Loucy (cell line): Measurements from ENCODE around the gene ELP6.

Source experiments
- H2AFZ ChIP-seq: fragments of 200-600 bp; sonication (generic); 2 replicates; pipeline ENCODE4 v1.6.0; 2016; ENCODE audit warnings: antibody characterized with exemption, mild to moderate bottlenecking, low read length, moderate library complexity
- H3F3A ChIP-seq: fragments of 200-600 bp; 2 replicates; pipeline ENCODE4 v1.6.0; 2016; ENCODE audit warnings: antibody characterized with exemption, low read depth, mild to moderate bottlenecking
- H3K27me3 ChIP-seq: fragments of 200-600 bp; sonication (generic); 2 replicates; pipeline ENCODE4 v1.6.1; 2014; ENCODE audit warnings: low read length, mild to moderate bottlenecking; ENCODE audit not compliant: insufficient read depth, poor library complexity, severe bottlenecking
- H3K36me3 ChIP-seq: fragments of 200-600 bp; sonication (generic); 2 replicates; pipeline ENCODE4 v1.6.1; 2016; ENCODE audit warnings: low read length; ENCODE audit not compliant: insufficient read depth
- H3K4me1 ChIP-seq: fragments of 200-600 bp; sonication (generic); 2 replicates; pipeline ENCODE4 v1.5.1; 2014; ENCODE audit warnings: low read length, mild to moderate bottlenecking; ENCODE audit not compliant: insufficient read depth, poor library complexity, severe bottlenecking
- H3K4me2 ChIP-seq: fragments of 200-600 bp; sonication (generic); 2 replicates; pipeline ENCODE4 v1.6.0; 2014; ENCODE audit warnings: antibody characterized with exemption, low read length, low read depth, mild to moderate bottlenecking; ENCODE audit not compliant: poor library complexity, severe bottlenecking
- H3K4me3 ChIP-seq: fragments of 200-600 bp; sonication (generic); 2 replicates; pipeline ENCODE4 v1.5.1; 2014; ENCODE audit warnings: low read length, mild to moderate bottlenecking, mixed read lengths; ENCODE audit not compliant: poor library complexity, severe bottlenecking
- H3K79me2 ChIP-seq: fragments of 200-600 bp; sonication (generic); 2 replicates; pipeline ENCODE4 v1.6.1; 2014; ENCODE audit warnings: low read length; ENCODE audit not compliant: insufficient read depth
- H3K9ac ChIP-seq: fragments of 200-600 bp; sonication (generic); 2 replicates; pipeline ENCODE4 v1.6.0; 2014; ENCODE audit warnings: mild to moderate bottlenecking, low read depth, low read length, moderate library complexity; ENCODE audit not compliant: poor library complexity, severe bottlenecking
- H3K9me2 ChIP-seq: fragments of 200-600 bp; sonication (generic); replicated peaks from 2 replicates; pipeline ENCODE4 v1.6.1; 2016; ENCODE audit warnings: low read depth, low read length, mixed read lengths
- H3K9me3 ChIP-seq: fragments of 200-600 bp; sonication (generic); 2 replicates; pipeline ENCODE4 v1.6.1; 2014; ENCODE audit warnings: mild to moderate bottlenecking, antibody characterized with exemption, low read length, low read depth; ENCODE audit not compliant: insufficient read depth
- H4K20me1 ChIP-seq: fragments of 200-600 bp; sonication (generic); 2 replicates; pipeline ENCODE4 v1.6.0; 2014; ENCODE audit warnings: antibody characterized with exemption, low read length, mild to moderate bottlenecking; ENCODE audit not compliant: insufficient read depth, poor library complexity, severe bottlenecking
- EZH2phosphoT487 ChIP-seq: fragments of 200-600 bp; IDR thresholded peaks from 2 replicates; pipeline ENCODE4 v1.6.1; 2018; ENCODE audit warnings: antibody characterized with exemption, mild to moderate bottlenecking, moderate library complexity, borderline replicate concordance
- TF ChIP-seq, protein P1 (sequence below): fragments of 200-600 bp; sonication (generic); conservative IDR thresholded peaks from 2 replicates; pipeline ENCODE4 v1.5.1; 2014; ENCODE audit warnings: mild to moderate bottlenecking, antibody characterized with exemption, low read length

Gene ELP6

DNA sequence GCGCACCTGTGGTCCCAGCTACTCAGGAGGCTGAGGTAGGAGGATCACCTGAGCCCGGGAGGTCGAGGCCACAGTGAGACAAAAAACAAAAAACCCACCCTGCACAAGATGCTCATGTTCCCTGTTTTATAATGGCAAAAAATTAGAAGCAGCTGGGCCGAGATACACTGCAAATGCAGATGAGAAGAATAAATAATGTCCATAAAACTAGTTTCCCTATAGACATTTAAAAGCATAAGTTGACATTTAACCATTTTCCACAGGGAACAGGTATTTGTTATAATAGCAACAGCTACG, 37.2 kb downstream of the ELP6 start:
- Histone ChIP-seq H3K79me2 (peaks cover 39% of the 10 kb centered on the region), H2AFZ (peak overlapping the region; percentile 100), H3K4me3 (peak overlapping the region; percentile 100), H3K27me3 (no peaks in the 10 kb centered on the region), H3K36me3 (no peaks in the 10 kb centered on the region), H3K4me2 (peak overlapping the region; percentile 81), H4K20me1 (peaks cover 24% of the 10 kb centered on the region), H3K4me1 (peaks cover 26% of the 10 kb centered on the region), H3F3A (no peaks in the 10 kb centered on the region), H3K9me3 (no peaks in the 10 kb centered on the region), H3K9ac (peak overlapping the region; percentile 89), H3K9me2 (no peaks in the 10 kb centered on the region)
- TF ChIP-seq, protein P1, sequence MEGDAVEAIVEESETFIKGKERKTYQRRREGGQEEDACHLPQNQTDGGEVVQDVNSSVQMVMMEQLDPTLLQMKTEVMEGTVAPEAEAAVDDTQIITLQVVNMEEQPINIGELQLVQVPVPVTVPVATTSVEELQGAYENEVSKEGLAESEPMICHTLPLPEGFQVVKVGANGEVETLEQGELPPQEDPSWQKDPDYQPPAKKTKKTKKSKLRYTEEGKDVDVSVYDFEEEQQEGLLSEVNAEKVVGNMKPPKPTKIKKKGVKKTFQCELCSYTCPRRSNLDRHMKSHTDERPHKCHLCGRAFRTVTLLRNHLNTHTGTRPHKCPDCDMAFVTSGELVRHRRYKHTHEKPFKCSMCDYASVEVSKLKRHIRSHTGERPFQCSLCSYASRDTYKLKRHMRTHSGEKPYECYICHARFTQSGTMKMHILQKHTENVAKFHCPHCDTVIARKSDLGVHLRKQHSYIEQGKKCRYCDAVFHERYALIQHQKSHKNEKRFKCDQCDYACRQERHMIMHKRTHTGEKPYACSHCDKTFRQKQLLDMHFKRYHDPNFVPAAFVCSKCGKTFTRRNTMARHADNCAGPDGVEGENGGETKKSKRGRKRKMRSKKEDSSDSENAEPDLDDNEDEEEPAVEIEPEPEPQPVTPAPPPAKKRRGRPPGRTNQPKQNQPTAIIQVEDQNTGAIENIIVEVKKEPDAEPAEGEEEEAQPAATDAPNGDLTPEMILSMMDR: no peak
- no peak for TF ChIP-seq EZH2phosphoT487

DNA sequence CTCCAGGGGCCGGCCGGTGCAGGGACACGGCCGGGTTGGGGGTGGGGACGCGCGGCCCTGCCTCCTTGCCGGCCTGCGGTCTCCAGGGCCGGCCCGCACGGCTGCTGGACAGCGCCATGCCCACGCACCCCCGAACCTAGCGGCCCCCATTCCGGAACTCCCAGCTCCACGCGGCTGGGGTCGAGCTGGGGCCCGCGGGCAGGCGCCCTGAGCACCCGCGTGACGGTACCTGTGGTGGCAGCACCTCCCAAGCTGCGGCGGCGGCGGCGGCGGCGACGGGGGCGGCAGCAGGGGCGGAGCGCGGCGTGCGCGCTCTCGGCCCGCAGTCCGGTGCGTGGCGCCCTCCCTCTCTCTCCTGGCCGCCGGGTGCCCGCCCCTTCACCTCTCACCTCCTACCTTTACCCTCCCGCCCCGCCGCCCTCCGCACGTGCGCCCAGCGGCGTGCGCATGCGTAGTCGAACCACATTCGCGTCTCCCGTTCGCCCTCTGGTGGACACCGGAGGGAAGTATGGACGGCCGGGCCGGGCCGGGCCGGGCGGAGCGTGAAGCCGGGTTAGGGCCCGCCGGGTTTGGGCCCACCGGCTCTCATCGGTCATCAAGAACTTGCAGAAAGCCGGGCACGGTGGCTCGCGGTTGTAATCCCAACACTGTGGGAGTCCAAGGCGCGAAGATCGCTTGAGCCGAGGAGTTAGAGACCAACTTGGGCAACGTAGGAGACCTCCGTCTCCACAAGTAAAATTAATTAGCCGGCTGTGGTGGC, 37.8 kb downstream of the ELP6 start, which contains the start of gene SCAP:
TSS of gene SCAP (minus strand) at position 372 of the 760 bp plus-strand sequence. CDS start 32,948 bp downstream, outside the sequence.
- H3K36me3 ChIP-seq: no peaks in the 10 kb centered on the region
- H2AFZ ChIP-seq: peak within 1 kb of the TSS; percentile 100
- peaks cover 26% of the 10 kb centered on the region for H3K4me1 ChIP-seq
- no peaks in the 10 kb centered on the region for H3K9me2 ChIP-seq
- H4K20me1 ChIP-seq: peaks cover 29% of the 10 kb centered on the region
- TF ChIP-seq, protein P1: peak; percentile 81
- no peak for TF ChIP-seq EZH2phosphoT487
- H3F3A ChIP-seq: no peaks in the 10 kb centered on the region
- H3K79me2 ChIP-seq: peaks cover 45% of the 10 kb centered on the region
- no peaks in the 10 kb centered on the region for H3K9me3 ChIP-seq
- H3K9ac ChIP-seq: peak within 1 kb of the TSS; percentile 91
- peak within 1 kb of the TSS; percentile 100 for H3K4me3 ChIP-seq
- H3K27me3 ChIP-seq: no peaks in the 10 kb centered on the region
- H3K4me2 ChIP-seq: peak within 1 kb of the TSS; percentile 99

DNA sequence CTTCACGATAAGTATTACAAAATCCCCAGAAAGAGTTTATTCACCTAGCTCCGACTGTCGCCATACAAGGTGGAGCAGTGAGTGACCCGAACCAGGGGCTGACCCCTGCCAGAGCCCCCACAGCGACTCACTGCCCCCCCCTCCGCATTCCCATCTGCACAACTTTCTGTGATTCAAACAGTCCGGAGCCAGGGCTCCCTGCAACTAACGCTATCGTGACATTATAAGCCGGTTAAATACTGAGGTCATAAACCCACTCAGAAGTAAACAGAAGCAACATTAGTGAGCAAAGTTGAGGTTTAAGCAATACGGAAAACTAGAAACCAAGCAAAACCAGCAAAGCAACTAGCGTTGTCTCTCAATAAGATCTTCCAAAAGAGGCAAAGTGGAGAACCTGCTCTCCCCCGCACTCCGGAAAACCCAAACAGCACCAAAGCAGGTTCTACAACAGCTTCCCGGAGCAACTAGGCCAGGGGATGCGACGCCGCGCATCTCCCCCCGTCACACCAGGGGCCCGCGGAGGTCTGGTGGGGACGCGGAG, 38.4 kb downstream of the ELP6 start:
- Histone ChIP-seq H3K79me2 (peaks cover 51% of the 10 kb centered on the region), H4K20me1 (peaks cover 31% of the 10 kb centered on the region), H3K27me3 (no peaks in the 10 kb centered on the region), H3K9me3 (no peaks in the 10 kb centered on the region), H3K9me2 (no peaks in the 10 kb centered on the region), H2AFZ (peak overlapping the region; percentile 88), H3F3A (no peaks in the 10 kb centered on the region), H3K4me1 (peaks cover 26% of the 10 kb centered on the region), H3K4me3 (peak overlapping the region; percentile 100), H3K4me2 (peak overlapping the region; percentile 99), H3K9ac (peak overlapping the region; percentile 91), H3K36me3 (no peaks in the 10 kb centered on the region)
- no peak for TF ChIP-seq EZH2phosphoT487
- TF ChIP-seq, protein P1: no peak
